Nephron (organoid): ENCODE measurements around the gene TRPC4.

ENCODE experiments used
- H3K27ac Mint-ChIP-seq, 3 experiments: 2 replicates each; pipeline ENCODE4 v1.8.0; 2020; ENCODE audit warnings: mixed read lengths in 3 of 3, mild to moderate bottlenecking in 2 of 3, moderate library complexity in 1 of 3
- H3K27me3 Mint-ChIP-seq: 2 replicates; pipeline ENCODE4 v1.8.0; 2021; ENCODE audit warnings: low read depth, mild to moderate bottlenecking, moderate library complexity, mixed read lengths
- H3K36me3 Mint-ChIP-seq: 2 replicates; pipeline ENCODE4 v1.8.0; 2020; ENCODE audit warnings: low read depth, mixed read lengths
- H3K4me1 Mint-ChIP-seq: 2 replicates; pipeline ENCODE4 v1.8.0; 2020; ENCODE audit warnings: mixed read lengths
- H3K4me3 Mint-ChIP-seq, 3 experiments: 2 replicates each; pipeline ENCODE4 v1.8.0; 2020; ENCODE audit warnings: mild to moderate bottlenecking in 3 of 3, mixed read lengths in 3 of 3, moderate library complexity in 2 of 3
- H3K9me3 Mint-ChIP-seq: 2 replicates; pipeline ENCODE4 v1.8.0; 2020; ENCODE audit warnings: mixed read lengths
- TF ChIP-seq, protein P1 (sequence below), 3 experiments: fragments of 200-600 bp; sonication (generic); IDR thresholded peaks; one replicate each; pipeline ENCODE4 v1.5.0; 2021; ENCODE audit warnings: antibody characterized with exemption in 3 of 3; ENCODE audit not compliant: unreplicated experiment in 3 of 3

TRPC4 gene

DNA sequence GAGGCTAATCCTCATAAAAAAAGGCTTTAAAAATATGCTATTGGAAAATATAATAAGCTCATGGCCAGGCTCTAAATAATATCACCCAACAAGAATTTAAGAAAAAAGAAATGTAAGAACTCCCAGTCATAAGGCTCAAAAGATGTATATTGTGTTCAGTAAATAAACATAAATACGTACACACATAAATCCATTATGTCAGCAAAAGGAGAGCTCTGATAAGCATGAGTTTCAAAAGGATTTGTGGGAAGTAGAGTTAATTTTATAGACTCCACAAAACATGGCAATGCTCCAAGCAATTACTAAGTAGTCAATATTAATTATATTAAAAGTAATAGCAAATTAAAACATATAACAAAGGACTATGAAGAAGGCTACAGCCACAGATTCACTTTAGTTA is 37.3 kb upstream of the TRPC4 start:
- Mint-ChIP-seq H3K4me3 (no peak overlapping the region), H3K27me3 (no peaks in the 10 kb centered on the region), H3K27ac (no peak overlapping the region), H3K9me3 (no peaks in the 10 kb centered on the region), H3K36me3 (no peaks in the 10 kb centered on the region), H3K4me1 (no peaks in the 10 kb centered on the region)
- TF ChIP-seq, protein P1, sequence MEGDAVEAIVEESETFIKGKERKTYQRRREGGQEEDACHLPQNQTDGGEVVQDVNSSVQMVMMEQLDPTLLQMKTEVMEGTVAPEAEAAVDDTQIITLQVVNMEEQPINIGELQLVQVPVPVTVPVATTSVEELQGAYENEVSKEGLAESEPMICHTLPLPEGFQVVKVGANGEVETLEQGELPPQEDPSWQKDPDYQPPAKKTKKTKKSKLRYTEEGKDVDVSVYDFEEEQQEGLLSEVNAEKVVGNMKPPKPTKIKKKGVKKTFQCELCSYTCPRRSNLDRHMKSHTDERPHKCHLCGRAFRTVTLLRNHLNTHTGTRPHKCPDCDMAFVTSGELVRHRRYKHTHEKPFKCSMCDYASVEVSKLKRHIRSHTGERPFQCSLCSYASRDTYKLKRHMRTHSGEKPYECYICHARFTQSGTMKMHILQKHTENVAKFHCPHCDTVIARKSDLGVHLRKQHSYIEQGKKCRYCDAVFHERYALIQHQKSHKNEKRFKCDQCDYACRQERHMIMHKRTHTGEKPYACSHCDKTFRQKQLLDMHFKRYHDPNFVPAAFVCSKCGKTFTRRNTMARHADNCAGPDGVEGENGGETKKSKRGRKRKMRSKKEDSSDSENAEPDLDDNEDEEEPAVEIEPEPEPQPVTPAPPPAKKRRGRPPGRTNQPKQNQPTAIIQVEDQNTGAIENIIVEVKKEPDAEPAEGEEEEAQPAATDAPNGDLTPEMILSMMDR (IDR thresholded peaks at IDR 0.05; ENCODE audit: unreplicated experiment in 3 of 3), result no peak

DNA sequence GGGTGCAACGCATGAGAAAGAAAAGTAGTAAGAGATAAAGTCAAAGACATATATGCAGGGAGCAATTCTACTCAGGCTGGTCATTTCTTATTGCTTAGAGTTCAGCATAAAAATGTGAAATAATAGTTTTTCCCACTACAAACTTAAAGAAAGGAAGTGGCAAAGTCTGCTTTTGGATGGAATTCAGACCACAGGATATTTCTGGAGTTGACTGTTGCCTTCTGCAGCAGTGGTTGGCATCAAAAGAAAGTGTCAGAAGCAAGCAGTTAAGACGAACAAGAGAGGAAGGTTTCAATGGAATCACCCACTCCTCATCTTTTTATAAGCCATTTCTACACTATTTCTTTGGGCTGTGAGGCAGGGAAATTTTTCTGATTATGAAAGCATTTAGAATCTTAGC is 36.2 kb upstream of the TRPC4 start:
- Mint-ChIP-seq H3K27me3 (no peaks in the 10 kb centered on the region), H3K36me3 (no peaks in the 10 kb centered on the region), H3K9me3 (no peaks in the 10 kb centered on the region), H3K4me1 (no peaks in the 10 kb centered on the region), H3K27ac (no peak overlapping the region), H3K4me3 (no peak overlapping the region)
- TF ChIP-seq, protein P1 (IDR thresholded peaks at IDR 0.05; ENCODE audit: unreplicated experiment in 3 of 3), result no peak

DNA sequence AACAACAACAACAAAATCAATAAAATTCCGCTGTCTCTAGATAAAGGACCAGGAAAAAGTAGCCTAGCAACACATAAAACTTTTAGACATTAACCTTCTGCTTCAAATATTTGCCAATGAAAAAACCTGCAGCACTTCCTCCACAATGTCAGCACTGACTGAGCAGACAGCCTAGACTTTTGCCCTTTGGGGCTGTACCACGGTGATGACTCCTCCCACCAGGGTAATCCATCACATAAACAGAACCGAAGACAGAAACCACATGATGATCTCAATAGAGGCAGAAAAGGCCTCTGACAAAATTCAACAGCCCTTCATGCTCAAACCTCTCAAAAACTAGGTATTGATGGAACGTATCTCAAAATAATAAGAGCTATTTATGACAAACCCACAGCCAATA is 30.2 kb upstream of the TRPC4 start:
- peak overlapping the region in 1 of 3 experiments; percentile 43 for H3K27ac Mint-ChIP-seq
- H3K36me3 Mint-ChIP-seq, result no peaks in the 10 kb centered on the region
- no peaks in the 10 kb centered on the region for H3K27me3 Mint-ChIP-seq
- TF ChIP-seq, protein P1 (IDR thresholded peaks at IDR 0.05; ENCODE audit: unreplicated experiment in 3 of 3), result no peak
- no peak overlapping the region for H3K4me3 Mint-ChIP-seq
- no peaks in the 10 kb centered on the region for H3K9me3 Mint-ChIP-seq
- no peaks in the 10 kb centered on the region for H3K4me1 Mint-ChIP-seq

DNA sequence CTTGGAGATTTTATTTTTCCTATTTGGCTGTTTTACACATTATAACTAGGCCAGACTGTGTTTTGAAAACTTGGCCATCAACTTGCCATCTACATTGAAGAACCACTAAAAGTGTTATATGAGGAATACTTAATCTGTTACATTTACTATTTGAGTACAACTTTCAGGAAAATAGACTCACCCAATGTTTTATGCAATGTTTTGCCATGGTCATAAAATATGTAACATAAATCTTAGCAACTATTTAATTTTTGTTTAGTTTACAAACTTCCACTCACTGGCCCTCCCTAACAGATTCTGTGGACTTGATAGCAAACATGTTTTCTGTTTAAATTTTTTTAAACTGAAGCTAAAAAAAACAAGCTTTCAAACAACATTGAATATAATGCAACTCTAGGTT is 23.7 kb upstream of the TRPC4 start:
- Mint-ChIP-seq H3K27me3 (no peaks in the 10 kb centered on the region), H3K27ac (peak overlapping the region in 1 of 3 experiments; percentile 54), H3K36me3 (no peaks in the 10 kb centered on the region), H3K4me3 (no peak overlapping the region), H3K4me1 (no peaks in the 10 kb centered on the region), H3K9me3 (no peaks in the 10 kb centered on the region)
- TF ChIP-seq, protein P1 (IDR thresholded peaks at IDR 0.05; ENCODE audit: unreplicated experiment in 3 of 3), result no peak

DNA sequence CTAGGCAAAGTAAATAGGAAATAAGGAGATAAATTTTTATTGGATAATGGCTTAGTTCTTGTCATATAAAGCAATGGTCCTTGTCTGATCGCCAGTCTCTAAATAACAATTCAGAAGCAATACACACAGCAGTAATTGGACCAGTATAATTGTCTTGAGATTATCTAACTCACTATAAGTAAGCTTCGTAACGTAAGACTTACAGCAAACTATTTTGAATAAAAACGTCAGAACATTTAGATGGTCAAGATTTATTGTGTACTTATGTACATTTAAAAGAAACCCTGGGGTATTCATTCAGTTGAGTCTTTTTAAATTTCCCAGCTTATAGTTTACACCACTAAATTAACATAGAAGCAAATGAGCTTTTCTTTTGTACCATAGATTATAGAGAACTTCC is 20.2 kb upstream of the TRPC4 start:
- Mint-ChIP-seq H3K4me3 (no peak overlapping the region), H3K27ac (no peak overlapping the region), H3K36me3 (no peaks in the 10 kb centered on the region), H3K9me3 (no peaks in the 10 kb centered on the region), H3K27me3 (no peaks in the 10 kb centered on the region), H3K4me1 (no peaks in the 10 kb centered on the region)
- TF ChIP-seq, protein P1 (IDR thresholded peaks at IDR 0.05; ENCODE audit: unreplicated experiment in 3 of 3), result no peak

DNA sequence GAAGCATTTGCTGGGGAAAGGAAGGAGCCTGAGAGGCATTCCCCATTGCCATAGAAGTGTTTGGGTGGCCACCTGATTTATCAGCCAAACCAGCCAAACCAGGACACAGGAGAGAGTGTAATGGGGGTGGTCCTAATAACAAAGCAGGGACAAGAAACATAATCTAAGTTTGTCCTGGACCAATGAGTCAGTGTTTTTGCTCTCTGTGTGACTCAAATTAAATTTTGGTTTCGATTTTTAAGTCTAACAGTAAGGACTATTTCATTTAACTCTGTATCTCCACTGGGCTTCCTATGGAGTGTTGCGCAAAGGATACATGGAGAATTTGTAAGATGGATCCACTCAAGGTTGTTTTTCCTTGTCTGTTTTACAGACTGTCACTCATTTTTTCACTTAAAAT is 19.5 kb upstream of the TRPC4 start:
- Mint-ChIP-seq H3K9me3 (no peaks in the 10 kb centered on the region), H3K4me1 (no peaks in the 10 kb centered on the region), H3K4me3 (no peak overlapping the region), H3K36me3 (no peaks in the 10 kb centered on the region), H3K27me3 (no peaks in the 10 kb centered on the region), H3K27ac (no peak overlapping the region)
- TF ChIP-seq, protein P1 (IDR thresholded peaks at IDR 0.05; ENCODE audit: unreplicated experiment in 3 of 3), result no peak
